ENCODE data around the gene RPAP2. TPM values are rescaled to one million over a fixed set of nuclear protein-coding genes. Genes with fewer than 3 reads are reported as not detected.

The RPAP2 gene
- total RNA-seq, 4 donors from 2014 or later = 3.1 to 18.5 (median 8.4) TPM

GRCh38 chr1:92359986-92360385 lies 61.1 kb downstream of the RPAP2 start:
- TF ChIP-seq POLR2A (IDR thresholded peaks at IDR 0.05) (no peak), CTCF (IDR thresholded peaks at IDR 0.05) (no peak)
- 87 to 94% methylated on average over 2 of the region's 2 CpGs for WGBS, 2 donors
- Histone ChIP-seq H3K4me3 (no peak overlapping the region), H3K4me1 (no peaks in the 10 kb centered on the region), H3K27me3 (no peaks in the 10 kb centered on the region), H3K36me3 (peaks cover 0 to 56% (median 0%) of the 10 kb centered on the region in 3 donors), H3K9me3 (no peaks in the 10 kb centered on the region), H3K27ac (no peak overlapping the region)
- DNase-seq = no peak
- intact Hi-C loops (cut with DNase I) = no loop called here

- 72 to 75% methylated on average over 3 of the region's 3 CpGs for WGBS, 2 donors
- intact Hi-C loops (cut with DNase I) = no loop called here
These were observed 64.1 kb downstream of the RPAP2 start for GRCh38 chr1:92362970-92363369.

GRCh38 chr1:92363401-92363800 lies 64.5 kb downstream of the RPAP2 start:
- Histone ChIP-seq H3K4me1 (no peaks in the 10 kb centered on the region), H3K36me3 (peaks cover 0 to 58% (median 0%) of the 10 kb centered on the region in 3 donors), H3K9me3 (no peaks in the 10 kb centered on the region), H3K27ac (no peak overlapping the region), H3K4me3 (no peak overlapping the region), H3K27me3 (no peaks in the 10 kb centered on the region)
- no peak for DNase-seq
- no peak for TF ChIP-seq CTCF (IDR thresholded peaks at IDR 0.05)
- no peak for TF ChIP-seq POLR2A (IDR thresholded peaks at IDR 0.05)
- WGBS, 2 donors = 94 to 97% methylated on average over 3 of the region's 3 CpGs
- intact Hi-C loops (cut with DNase I) = no loop called here

More at GRCh38 chr1:92362970-92363369, 64.1 kb downstream of the RPAP2 start:
- H3K4me3 ChIP-seq = no peak overlapping the region
- H3K27me3 ChIP-seq = no peaks in the 10 kb centered on the region
- H3K9me3 ChIP-seq = no peaks in the 10 kb centered on the region
- TF ChIP-seq CTCF (IDR thresholded peaks at IDR 0.05) = no peak
- TF ChIP-seq POLR2A (IDR thresholded peaks at IDR 0.05) = no peak
- no peak overlapping the region for H3K27ac ChIP-seq
- H3K36me3 ChIP-seq = peaks cover 0 to 58% (median 0%) of the 10 kb centered on the region in 3 donors
- no peak for DNase-seq
- H3K4me1 ChIP-seq = no peaks in the 10 kb centered on the region

- Histone ChIP-seq H3K4me1 (no peaks in the 10 kb centered on the region), H3K27ac (no peak overlapping the region), H3K36me3 (peaks cover 0 to 56% (median 0%) of the 10 kb centered on the region in 3 donors), H3K4me3 (no peak overlapping the region), H3K9me3 (no peaks in the 10 kb centered on the region), H3K27me3 (no peaks in the 10 kb centered on the region)
- 70 to 77% methylated on average over 4 of the region's 4 CpGs for WGBS, 2 donors
- no peak for DNase-seq
- intact Hi-C loops (cut with DNase I) = no loop called here
- TF ChIP-seq CTCF (IDR thresholded peaks at IDR 0.05) (no peak), POLR2A (IDR thresholded peaks at IDR 0.05) (no peak)
These were observed 66.7 kb downstream of the RPAP2 start for GRCh38 chr1:92365378-92366039.

- H3K36me3 ChIP-seq = peaks cover 0 to 59% (median 0%) of the 10 kb centered on the region in 3 donors
- 66 to 94% methylated on average over 2 of the region's 2 CpGs for WGBS, 2 donors
- no peak for DNase-seq
- H3K4me1 ChIP-seq = no peaks in the 10 kb centered on the region
- intact Hi-C loops (cut with DNase I) = no loop called here
- H3K27ac ChIP-seq = no peak overlapping the region
- no peak overlapping the region for H3K4me3 ChIP-seq
- no peaks in the 10 kb centered on the region for H3K27me3 ChIP-seq
- no peaks in the 10 kb centered on the region for H3K9me3 ChIP-seq
- TF ChIP-seq POLR2A (IDR thresholded peaks at IDR 0.05) = no peak
- no peak for TF ChIP-seq CTCF (IDR thresholded peaks at IDR 0.05)
These were observed 67.2 kb downstream of the RPAP2 start for GRCh38 chr1:92366040-92366395.

Measured in esophagus squamous epithelium (tissue), 5 donors.